ENCODE data around the gene ERCC6.

GRCh38 chr10:49471532-49471931, 67.4 kb downstream of the ERCC6 start:
- TF ChIP-seq, protein P1, sequence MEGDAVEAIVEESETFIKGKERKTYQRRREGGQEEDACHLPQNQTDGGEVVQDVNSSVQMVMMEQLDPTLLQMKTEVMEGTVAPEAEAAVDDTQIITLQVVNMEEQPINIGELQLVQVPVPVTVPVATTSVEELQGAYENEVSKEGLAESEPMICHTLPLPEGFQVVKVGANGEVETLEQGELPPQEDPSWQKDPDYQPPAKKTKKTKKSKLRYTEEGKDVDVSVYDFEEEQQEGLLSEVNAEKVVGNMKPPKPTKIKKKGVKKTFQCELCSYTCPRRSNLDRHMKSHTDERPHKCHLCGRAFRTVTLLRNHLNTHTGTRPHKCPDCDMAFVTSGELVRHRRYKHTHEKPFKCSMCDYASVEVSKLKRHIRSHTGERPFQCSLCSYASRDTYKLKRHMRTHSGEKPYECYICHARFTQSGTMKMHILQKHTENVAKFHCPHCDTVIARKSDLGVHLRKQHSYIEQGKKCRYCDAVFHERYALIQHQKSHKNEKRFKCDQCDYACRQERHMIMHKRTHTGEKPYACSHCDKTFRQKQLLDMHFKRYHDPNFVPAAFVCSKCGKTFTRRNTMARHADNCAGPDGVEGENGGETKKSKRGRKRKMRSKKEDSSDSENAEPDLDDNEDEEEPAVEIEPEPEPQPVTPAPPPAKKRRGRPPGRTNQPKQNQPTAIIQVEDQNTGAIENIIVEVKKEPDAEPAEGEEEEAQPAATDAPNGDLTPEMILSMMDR (conservative IDR thresholded peaks at IDR 0.05 in 1 of 2, IDR thresholded peaks at IDR 0.05 in 1 of 2; ENCODE audit: low read depth in 1 of 2, low read length in 2 of 2) = no peak
- no peak for TF ChIP-seq EZH2 (IDR thresholded peaks at IDR 0.05; ENCODE audit: low read length, missing control alignments)
